HepG2 (cell line): ENCODE results near the gene UTP20. TPM values are rescaled to one million over a fixed set of nuclear protein-coding genes. Genes with fewer than 3 reads are reported as not detected.
A peak's percentile ranks its signal among the peaks of the same experiment; 100 is the strongest.

Source experiments
- ATAC-seq: fragments of 200-7000 bp; cut with Tn5 transposase; 3 replicates; pipeline ENCODE4 v1.9.1; 2020; ENCODE audit warnings: mild to moderate bottlenecking, moderate library complexity
- BruUV-seq: library from RNA; stranded (reverse); fragments of 400-500 nt; replicated peaks from 2 replicates; lab custom pipeline; 2021; lab: Mats Ljungman, UMichigan
- CTCF ChIA-PET: fragments of 300-600 bp; formaldehyde crosslinking; extraction: SDS; loops from one replicate; lab custom pipeline; 2021; ENCODE audit warnings: low total read pairs, inconsistent platforms, low intra/inter-chr PET ratio; lab: Yijun Ruan, JAX
- POLR2A ChIA-PET: fragments of 350-600 bp; sonication (Branson Sonifier 250); formaldehyde crosslinking; loops from one replicate; lab custom pipeline; 2020; ENCODE audit warnings: antibody characterized with exemption, inconsistent platforms; lab: Yijun Ruan, JAX
- DNase-seq: peaks from one replicate; pipeline ENCODE4 v3.0.0-alpha.2; 2015; ENCODE audit warnings: low spot score
- FAIRE-seq: peaks from 3 replicates; lab custom pipeline; 2011; peaks lifted over from hg19 to GRCh38; lab: Jason Lieb, UNC
- H2AFZ ChIP-seq: one replicate; pipeline ENCODE4 v1.6.1; 2011; ENCODE audit warnings: low read length, inconsistent platforms
- H3K27ac ChIP-seq: fragments of 300-600 bp; 3 replicates; pipeline ENCODE4 v1.8.0; 2011; ENCODE audit warnings: mixed run types, mild to moderate bottlenecking, mixed read lengths, low read length, inconsistent platforms; ENCODE audit not compliant: insufficient read depth; ENCODE audit errors: extremely low read length
- H3K27me3 ChIP-seq, 2 experiments: fragments of 200-600 bp in 1 of 2; 2 replicates in 1 of 2; 3 replicates in 1 of 2; pipeline versions ENCODE4 v1.6.0 to v1.8.0; 2011; ENCODE audit warnings: low read length in 2 of 2, mild to moderate bottlenecking in 2 of 2, moderate library complexity in 2 of 2, inconsistent platforms in 1 of 2; ENCODE audit not compliant: insufficient read depth in 2 of 2, control insufficient read depth in 1 of 2
- H3K36me3 ChIP-seq, 2 experiments: fragments of 200-600 bp in 1 of 2; replicated peaks in 1 of 2; 2 replicates in 1 of 2; 3 replicates in 1 of 2; pipeline versions ENCODE4 v1.5.1 to v1.8.0; 2011; ENCODE audit warnings: low read length in 2 of 2, inconsistent platforms in 1 of 2; ENCODE audit not compliant: insufficient read depth in 2 of 2, control insufficient read depth in 1 of 2
- H3K4me1 ChIP-seq: 2 replicates; pipeline ENCODE4 v1.5.1; 2012; ENCODE audit warnings: low read length, inconsistent platforms; ENCODE audit not compliant: insufficient read depth
- H3K4me2 ChIP-seq: 2 replicates; pipeline ENCODE4 v1.6.0; 2011; ENCODE audit warnings: low read depth, low read length, inconsistent platforms
- H3K4me3 ChIP-seq, 3 experiments: fragments of 200-600 bp in 1 of 3; sonication (generic), shearing (Covaris generic) in 1 of 3; replicated peaks in 1 of 3; 2 replicates each; pipeline ENCODE4 v1.5.1; 2011 to 2016; ENCODE audit warnings: low read length in 3 of 3, inconsistent platforms in 2 of 3, low read depth in 2 of 3, mild to moderate bottlenecking in 2 of 3, control low read depth in 1 of 3, mixed read lengths in 1 of 3; ENCODE audit not compliant: insufficient read depth in 1 of 3
- H3K79me2 ChIP-seq: one replicate; pipeline ENCODE4 v1.6.1; 2011; ENCODE audit warnings: low read length, inconsistent platforms; ENCODE audit not compliant: insufficient read depth
- H3K9ac ChIP-seq: 2 replicates; pipeline ENCODE4 v1.6.0; 2011; ENCODE audit warnings: mild to moderate bottlenecking, low read depth, low read length, inconsistent platforms; ENCODE audit not compliant: insufficient read depth
- H3K9me3 ChIP-seq: 2 replicates; pipeline ENCODE4 v1.5.1; 2012; ENCODE audit warnings: mild to moderate bottlenecking, low read length
- H4K20me1 ChIP-seq: 2 replicates; pipeline ENCODE4 v1.6.0; 2011; ENCODE audit warnings: inconsistent platforms, mild to moderate bottlenecking, low read length, moderate library complexity; ENCODE audit not compliant: insufficient read depth
- CEBPB ChIP-seq: IDR thresholded peaks from 2 replicates; pipeline ENCODE4 v1.6.1; 2011; ENCODE audit warnings: low read depth, low read length, improper control_type of control experiment, borderline replicate concordance
- DPF2 ChIP-seq: sonication (generic); formaldehyde crosslinking; IDR thresholded peaks from 2 replicates; pipeline ENCODE4 v1.4.0; 2020; ENCODE audit warnings: mild to moderate bottlenecking, low read depth, missing genetic modification reagents, borderline replicate concordance
- HOXA3 ChIP-seq: sonication (generic); formaldehyde crosslinking; IDR thresholded peaks from 2 replicates; pipeline ENCODE4 v1.5.0; 2020; ENCODE audit warnings: missing genetic modification reagents
- ZNF841 ChIP-seq: sonication (generic); formaldehyde crosslinking; IDR thresholded peaks from 2 replicates; pipeline ENCODE4 v1.8.1; 2023; ENCODE audit warnings: missing genetic modification reagents, borderline replicate concordance
- WGBS: methylation state at CpG from one replicate; pipeline ENCODE4 v1.1.6; 2017; ENCODE audit warnings: low lambda C conversion rate; 5-methylcytosine and 5-hydroxymethylcytosine counted together
- in situ Hi-C: cut with HindIII; loops from 2 replicates; pipeline ENCODE4 v1.10.0; 2017; ENCODE audit warnings: low pct_unique_long_range_greater_than_20kb; ENCODE audit not compliant: extremely low pct_ligation_motif_present
- intact Hi-C: fragments of 100-400 bp; cut with micrococcal nuclease; formaldehyde crosslinking; loops from one replicate; pipeline ENCODE4 v1.10.0; 2022; ENCODE audit not compliant: unreplicated experiment
- polyA plus RNA-seq, 8 experiments: library from polyadenylated mRNA; depleted of rRNA in 3 of 8; stranded (reverse) in 7 of 8; unstranded in 1 of 8; fragments of >200 nt; fragmentation: Illumina TruSeq in 4 of 8; extraction: Trizol in 4 of 8; gene quantifications; 2 replicates each; pipeline versions ENCODE4 v1.2.1 to v1.2.3, GENCODE V29; 2011 to 2016; ENCODE audit warnings: low read depth in 4 of 8, missing spikeins in 1 of 8, mixed read lengths in 1 of 8; ENCODE audit not compliant: insufficient read depth in 1 of 8
- total RNA-seq, 5 experiments: library from RNA; depleted of rRNA; stranded (reverse); fragments of >200 nt; fragmentation: Illumina TruSeq; extraction: Trizol; gene quantifications; 2 replicates each; pipeline ENCODE4 v1.2.3, GENCODE V29; 2016; ENCODE audit warnings: low read depth in 1 of 5

Gene UTP20
- total and polyA plus RNA-seq, 2 of the 13 experiments (the other 11 are each of a cell fraction or from before 2014, with no cell fraction given): 9.0 to 38.5 TPM

DNA sequence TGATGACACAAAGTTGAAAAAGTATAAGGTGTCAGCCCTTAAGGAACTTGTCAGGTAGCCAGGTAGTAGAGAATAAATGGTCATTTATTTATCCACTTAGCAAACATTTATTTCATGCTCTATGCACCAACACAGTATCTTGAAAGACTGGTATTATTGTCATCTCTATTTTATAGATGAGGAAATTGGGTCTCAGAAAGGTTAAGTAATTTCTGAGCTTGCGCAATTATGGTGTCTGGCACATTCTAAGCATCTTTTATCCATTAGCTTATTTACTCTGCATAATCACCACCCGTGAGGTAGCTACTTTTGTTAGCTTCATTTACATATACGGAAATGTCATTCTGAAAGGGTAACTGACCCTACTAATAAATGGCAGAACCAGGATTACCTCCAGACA, 2.5 kb upstream of the UTP20 start:
- Histone ChIP-seq H3K36me3 (peaks cover 1 to 7% of the 10 kb centered on the region in 2 experiments; a peak in 3 of 5 replicates), H3K9ac (no peak overlapping the region), H3K4me3 (no peak overlapping the region), H3K4me1 (peaks cover 5% of the 10 kb centered on the region; the same call in 1 of the 2 replicates), H2AFZ (no peak overlapping the region), H3K9me3 (no peaks in the 10 kb centered on the region), H3K79me2 (peaks cover 18% of the 10 kb centered on the region), H3K27me3 (no peaks in the 10 kb centered on the region; a peak in 1 of 5 replicates), H3K27ac (no peak overlapping the region), H3K4me2 (no peak overlapping the region), H4K20me1 (no peaks in the 10 kb centered on the region)
- TF ChIP-seq ZNF841 (CRISPR knock-in tag): no peak
- TF ChIP-seq CEBPB: peak; percentile 57; the same call in 1 of the 2 replicates
- FAIRE-seq (no peak), DNase-seq (no peak), ATAC-seq (no peak)
- in situ Hi-C loops (no loop called here), intact Hi-C loops (no loop called here)
- CTCF ChIA-PET: no interaction called here
- 42% methylated on average over 3 of the region's 3 CpGs for WGBS
- POLR2A ChIA-PET: no interaction called here
- BruUV-seq: no TSS peak

DNA sequence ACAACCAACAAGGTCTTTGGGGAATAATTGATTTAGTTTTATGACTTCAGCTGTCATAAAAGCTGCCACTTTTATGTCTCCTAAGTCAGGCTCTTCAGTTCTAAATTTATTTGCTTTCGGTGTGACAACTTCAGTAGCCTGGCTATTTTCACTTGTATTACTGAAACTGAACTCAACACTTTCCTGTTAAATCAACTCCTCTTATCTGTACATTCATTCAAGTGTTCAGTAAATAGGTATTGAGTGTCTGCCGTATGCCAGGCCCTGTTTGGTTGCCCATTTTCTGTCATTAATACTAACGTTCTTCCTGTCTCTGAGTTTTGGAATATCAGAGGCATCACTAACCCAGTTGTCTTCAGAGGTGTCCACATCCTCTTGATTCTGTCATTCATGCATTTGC, 7.5 kb downstream of the UTP20 start:
- WGBS: 89% methylated on average over 3 of the region's 3 CpGs
- BruUV-seq: no TSS peak
- no peak for FAIRE-seq

More for the DNA sequence above, 7.5 kb downstream of the UTP20 start:
- peaks cover 17 to 52% of the 10 kb centered on the region in 2 experiments for H3K36me3 ChIP-seq
- no peak overlapping the region for H2AFZ ChIP-seq
- POLR2A ChIA-PET: no interaction called here
- ATAC-seq (no peak), DNase-seq (no peak)
- no peaks in the 10 kb centered on the region for H4K20me1 ChIP-seq
- H3K79me2 ChIP-seq: peaks cover 10% of the 10 kb centered on the region
- CTCF ChIA-PET: no interaction called here
- H3K9me3 ChIP-seq: no peaks in the 10 kb centered on the region
- H3K27ac ChIP-seq: no peak overlapping the region
- in situ Hi-C loops: no loop called here
- no peak overlapping the region for H3K4me3 ChIP-seq
- no peaks in the 10 kb centered on the region for H3K4me1 ChIP-seq
- TF ChIP-seq HOXA3 (no peak), DPF2 (CRISPR knock-in tag) (no peak)
- no peak overlapping the region for H3K9ac ChIP-seq
- no peaks in the 10 kb centered on the region for H3K27me3 ChIP-seq
- no peak overlapping the region for H3K4me2 ChIP-seq
- intact Hi-C loops: no loop called here
